GM21423 (cell line): Measurements from ENCODE around the gene DUOXA1.

ENCODE experiments used
- ATAC-seq: cut with Tn5 transposase; IDR thresholded peaks from one replicate; pipeline ENCODE4 v1.9.1; 2021; ENCODE audit warnings: mild to moderate bottlenecking, moderate library complexity; ENCODE audit not compliant: unreplicated experiment

Gene DUOXA1

DNA sequence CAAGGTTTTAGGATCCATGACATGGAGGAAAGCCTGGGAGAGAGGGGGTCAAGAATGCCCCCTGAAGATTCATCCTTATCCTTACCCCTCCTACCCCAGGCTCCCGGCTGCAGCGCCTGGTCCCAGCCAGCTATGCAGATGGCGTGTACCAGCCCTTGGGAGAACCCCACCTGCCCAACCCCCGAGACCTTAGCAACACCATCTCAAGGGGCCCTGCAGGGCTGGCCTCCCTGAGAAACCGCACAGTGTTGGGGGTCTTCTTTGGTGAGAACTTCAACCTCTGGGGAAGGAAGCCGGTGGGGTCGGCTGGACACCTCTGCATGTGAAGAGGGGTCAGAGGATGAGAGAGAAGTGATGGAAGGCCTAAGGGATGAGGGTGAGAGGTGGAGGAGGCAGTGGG lies 4.4 kb upstream of the DUOXA1 start:
- no peak for ATAC-seq

DNA sequence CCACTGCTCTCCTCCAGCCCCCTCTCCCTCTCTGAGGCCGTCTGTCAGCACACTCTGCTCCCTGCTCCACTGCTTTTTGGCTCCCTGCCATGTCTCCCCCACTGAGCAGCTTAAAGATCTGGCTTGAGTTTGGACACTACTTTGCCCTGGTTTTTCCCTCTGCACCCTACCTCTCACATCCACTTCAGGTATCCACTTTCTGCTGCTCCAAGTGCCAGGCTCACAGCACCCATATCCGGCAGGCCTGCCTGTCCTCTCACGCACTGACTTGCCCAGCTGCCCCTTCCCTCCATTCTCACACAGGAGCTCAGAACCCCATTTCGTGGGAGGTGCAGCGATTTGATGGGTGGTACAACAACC lies 3.9 kb upstream of the DUOXA1 start:
- ATAC-seq: no peak

DNA sequence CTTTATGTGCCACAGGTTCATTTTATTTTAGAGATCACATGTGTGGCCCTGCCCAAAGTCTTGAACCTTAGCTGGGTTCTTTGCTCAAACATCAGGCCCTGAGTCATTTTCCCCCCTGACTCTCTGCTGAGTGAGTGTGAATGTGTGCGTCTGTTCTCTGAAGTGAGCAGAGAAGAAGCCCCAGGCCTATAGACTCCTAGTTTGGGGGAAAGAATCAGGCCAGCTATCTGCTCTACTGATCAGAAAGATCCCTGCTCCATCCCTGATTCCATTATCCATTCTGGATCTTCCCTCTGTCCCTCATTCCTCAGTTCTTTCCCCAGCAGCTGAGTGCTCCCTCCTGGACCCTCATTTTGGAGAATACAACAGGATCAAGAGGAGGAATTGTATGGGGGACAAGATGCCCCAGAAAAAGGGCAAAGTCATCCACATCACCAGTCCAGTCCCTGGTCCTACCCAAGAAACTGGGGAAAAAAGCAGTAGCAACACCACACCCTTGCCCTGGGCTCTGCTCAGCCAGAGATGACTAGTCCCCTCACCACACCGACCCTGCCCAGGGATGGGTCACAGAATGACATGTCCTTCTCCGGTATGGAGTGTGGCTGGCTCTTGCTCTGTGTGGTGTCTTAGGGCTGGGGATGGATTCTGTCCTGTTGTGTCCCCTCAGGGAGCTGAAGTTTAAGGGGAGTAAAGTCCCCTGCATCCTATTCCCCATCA lies 3.3 kb upstream of the DUOXA1 start:
- ATAC-seq: no peak

DNA sequence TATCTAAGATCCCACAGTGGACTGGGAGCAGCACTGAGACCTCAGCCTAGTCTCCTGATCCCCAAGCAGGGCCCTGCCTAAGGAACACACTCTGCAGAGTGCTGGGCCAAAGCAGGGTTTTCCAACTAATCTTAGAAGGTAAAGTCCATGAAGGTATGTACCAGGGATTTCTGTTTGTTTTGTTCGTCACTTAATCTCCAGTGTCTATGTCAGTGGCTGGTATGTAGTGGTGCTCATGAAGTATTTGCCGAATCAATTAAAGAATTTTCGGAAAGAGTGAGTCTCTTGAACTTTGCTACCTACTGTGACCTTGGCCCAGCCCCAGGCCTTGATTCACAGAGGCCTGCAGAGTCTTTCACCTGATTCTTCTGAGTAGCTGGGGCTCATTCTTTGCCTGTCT lies 1.8 kb upstream of the DUOXA1 start:
- no peak for ATAC-seq

DNA sequence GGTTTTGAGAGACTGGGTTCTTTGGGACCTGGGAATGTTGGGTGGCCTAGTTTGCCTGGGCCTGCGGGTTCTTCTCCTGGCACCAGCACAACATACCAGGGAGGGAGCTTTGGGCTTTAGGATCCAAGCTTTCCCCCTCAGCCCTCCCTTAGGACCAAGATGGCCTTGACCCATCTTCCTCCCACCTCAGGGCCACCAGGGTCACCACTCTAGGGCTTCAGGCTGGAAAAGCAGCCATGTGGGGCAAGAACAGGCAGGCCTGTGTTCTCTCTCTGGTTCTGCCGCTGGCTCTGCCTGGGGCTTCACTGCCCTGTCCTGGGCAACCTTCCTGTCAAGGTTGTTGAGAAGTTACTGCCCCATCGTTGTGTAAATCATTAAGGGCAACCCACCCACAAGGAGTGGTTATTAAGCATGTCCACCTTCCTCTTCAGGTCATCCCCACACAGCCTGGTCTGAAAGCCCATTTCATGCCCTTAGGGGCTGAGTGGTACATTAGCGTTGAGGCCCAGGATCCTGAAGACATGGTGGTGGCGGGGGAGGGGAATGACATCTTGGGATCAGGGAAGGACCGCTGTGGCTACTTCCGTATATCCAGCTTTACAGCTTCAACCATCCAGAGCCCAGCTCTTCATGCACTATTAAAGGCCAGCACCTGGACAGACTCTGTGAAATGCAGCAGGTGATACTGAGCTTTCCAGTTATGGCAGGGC lies 767 bp upstream of the DUOXA1 start:
- ATAC-seq: no peak

DNA sequence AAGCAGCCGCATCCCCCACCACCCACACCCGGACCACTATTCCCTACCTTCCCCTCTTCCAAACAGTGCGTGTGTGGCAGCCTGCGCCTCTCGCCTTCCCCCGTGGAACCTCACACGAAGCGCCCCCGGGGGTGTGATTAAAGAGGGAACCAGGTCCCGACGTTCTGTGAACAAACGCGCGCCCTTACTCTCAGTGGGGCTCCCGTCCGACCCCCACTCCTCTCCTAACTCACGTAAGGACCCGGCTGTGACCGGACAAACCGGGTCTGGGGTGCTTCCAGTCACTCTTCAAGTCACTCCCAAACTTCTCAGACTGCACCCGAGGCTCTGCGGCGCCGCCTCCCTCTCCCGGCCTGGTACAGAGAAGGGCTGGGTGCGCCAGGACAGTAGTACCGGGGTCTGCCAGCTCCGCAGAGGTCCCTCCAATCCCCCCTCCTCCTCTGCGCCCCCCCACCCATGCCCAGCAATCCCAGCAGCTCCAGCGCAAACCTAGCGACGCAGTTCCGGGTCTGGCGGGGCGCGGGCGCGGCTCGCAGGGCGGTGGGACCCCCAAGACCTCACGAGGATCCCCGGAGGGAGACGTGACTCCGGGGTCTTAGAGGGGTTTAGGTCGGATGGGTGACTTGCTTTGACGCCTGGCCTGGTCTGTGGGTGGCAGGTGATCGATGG lies 574 bp downstream of the DUOXA1 start:
- ATAC-seq: no peak

DNA sequence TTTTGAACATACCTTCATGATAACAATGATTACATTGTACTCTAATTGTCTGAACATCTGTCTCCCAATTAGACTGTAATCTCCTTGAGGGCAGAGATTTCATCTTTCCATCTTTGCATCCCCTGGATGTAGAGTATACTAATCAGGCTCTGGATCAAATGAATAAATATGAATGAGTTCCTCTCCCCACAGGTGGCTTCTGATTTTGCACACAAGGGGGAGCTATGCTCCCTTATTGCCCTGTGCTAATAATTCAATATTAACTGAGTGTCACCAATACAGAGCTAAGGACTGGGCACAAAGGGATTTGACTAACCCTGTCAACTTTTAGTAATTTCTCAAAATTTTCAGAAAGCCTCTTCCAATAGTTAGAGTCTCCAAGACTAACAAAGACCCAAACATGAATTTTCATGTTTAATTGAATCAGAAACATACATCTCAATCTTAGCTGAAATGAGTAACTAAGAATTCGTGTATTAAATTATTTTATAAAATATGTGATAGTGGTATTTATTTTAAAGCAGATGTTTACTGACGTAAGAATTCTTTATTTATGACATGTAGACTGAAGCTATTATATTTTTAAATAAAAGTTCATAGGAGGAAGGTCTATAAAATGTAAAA lies 3.0 kb downstream of the DUOXA1 start:
- ATAC-seq: no peak

DNA sequence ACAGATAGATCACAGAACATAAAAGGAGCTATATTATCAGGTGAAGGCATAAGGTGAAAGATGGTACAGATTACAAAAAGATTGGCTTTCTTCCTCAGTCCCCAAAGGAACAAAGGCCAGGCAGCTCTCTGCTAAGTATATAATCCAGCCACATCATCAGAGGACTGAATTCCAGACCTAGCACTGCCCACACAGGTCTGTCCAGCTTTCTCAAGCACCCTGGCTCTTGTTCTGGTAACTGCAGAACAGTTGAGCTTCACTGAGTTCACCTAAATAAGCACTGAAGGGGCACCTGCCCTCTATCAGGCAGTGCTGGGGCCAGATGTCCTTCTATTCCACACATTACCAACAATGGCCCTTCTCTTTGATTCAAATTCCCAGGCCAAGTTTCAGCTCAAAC lies 6.3 kb downstream of the DUOXA1 start:
- ATAC-seq: no peak

DNA sequence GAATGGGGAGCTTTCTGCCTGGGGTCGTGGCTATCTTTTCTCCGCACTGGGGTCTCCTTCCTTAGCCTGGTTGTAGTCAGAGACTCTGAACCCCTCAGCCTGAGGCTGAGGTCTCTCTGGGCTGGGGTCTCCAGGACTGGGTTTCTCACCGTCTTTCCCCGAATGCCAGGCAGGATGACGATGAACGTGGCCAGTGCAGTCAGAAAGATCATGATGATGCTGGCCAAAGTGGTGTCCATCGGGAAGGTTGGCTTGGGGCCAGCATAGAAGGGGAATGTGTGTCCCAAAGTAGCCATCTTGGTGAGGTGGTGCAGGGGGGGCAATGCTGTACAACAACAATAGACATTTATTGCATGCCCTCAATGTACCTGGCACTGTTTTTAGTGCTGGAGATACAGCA lies 7.0 kb downstream of the DUOXA1 start:
- ATAC-seq: no peak

DNA sequence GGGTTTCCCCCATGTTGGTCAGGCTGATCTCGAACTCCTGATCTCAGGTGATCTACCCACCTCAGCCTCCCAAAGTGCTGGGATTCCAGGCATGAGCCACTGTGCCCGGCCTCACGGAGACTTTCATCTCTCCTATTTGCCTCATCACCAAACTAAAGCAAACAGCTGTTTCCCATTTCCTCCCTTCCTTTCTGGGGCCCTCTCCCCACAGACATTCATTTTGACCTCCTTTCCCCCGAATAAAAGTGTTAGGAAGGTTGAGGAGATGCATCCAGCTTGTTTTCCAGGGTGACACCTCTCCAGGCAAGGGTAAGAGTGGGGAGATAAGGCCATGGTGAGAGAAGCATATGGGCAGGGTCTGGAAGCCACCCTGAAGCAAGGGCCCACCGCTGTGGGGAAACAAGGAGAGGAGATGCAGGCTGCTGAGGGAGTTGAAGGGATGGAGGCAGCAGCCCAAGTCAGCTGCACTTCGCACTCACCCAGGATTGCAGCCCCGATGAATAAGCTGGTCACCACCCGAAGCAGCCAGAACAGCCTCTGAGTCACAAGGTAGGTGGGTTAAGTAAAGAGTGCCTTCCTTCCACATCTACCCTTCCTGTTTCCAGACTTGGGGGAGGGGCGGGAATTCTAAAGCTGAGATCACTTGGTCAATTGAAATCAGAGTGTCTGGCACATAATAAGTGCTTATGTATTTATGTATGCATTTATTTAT lies 7.8 kb downstream of the DUOXA1 start:
- ATAC-seq: no peak

DNA sequence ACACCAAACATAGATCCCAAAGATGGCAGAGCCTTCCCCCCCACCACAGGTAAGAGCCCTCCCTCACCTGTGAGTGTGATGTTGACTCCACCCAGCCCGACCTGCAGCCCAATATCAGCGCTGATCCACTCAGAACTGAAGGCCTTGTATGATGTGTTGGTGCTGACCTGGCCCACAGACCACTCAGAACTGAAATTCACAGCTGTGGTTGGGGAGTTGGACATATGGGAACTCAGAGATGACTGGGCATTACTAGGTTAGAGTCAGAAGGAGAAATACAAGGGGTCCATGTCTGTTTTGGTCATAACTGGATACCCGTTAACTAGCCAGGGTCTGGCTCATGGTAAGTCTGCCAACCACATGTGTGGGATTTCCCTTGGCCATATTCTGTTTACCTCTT lies 8.7 kb downstream of the DUOXA1 start:
- no peak for ATAC-seq

DNA sequence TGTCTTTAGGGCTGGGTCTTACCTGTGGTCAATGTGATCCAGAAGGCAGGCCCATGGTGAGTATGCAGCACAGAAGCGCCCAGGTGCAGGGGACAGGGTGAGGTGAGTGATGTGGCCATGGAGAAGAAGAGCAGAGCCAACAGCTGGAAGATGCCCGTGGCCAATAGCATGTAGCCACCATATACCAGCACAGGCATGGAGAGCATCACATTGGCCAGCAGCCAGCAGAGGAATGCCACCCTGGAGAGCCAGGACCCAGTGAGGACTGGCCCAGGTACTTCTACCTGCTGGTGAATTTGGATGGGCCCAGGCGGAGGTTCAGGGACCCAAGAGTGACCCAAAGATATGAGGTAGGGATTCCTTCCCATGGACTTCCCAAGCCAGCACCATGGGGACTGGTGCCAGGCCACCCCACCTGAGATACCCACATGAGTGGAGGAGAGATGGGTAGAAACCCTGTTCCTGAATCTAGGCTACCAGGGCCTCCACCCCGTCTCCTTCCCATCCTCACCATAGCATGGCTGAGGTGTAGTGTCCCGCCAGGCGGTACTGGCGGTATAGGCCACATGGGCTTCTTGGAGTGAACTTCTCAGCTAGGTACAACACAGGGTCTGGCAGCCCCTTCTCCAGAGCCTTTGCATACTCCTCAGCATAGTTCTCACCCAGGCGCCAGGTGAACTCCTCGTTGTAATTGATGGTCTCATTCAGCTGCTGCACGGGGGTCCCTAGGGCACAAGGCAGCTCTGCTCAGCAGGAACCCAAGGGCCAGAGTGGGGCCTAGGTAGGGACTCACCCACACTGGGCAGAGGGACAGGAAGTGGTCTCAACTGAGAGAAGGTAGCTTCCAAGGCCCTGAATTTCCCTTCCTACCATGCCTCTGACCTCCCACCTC lies 9.4 kb downstream of the DUOXA1 start:
- ATAC-seq: no peak

DNA sequence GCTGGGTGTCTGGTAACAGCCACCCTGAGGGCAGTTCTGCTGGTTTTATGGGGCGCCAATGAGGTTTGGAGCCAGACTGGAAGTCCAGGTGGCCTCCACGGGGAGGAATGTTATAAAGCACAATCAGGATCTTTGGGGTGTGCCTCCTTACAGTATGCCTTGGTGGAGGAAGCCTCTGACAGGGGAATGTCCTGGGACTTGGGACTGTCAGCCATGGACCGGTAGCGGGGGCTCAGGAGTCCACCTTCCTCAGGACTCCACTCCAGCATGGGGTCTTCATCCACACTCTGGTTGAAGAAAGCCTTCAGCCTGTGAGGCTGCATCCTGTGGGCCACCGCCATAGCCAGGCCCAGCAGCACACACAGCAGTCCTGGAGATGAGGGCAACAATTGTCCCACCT lies 10.7 kb downstream of the DUOXA1 start:
- ATAC-seq: no peak

DNA sequence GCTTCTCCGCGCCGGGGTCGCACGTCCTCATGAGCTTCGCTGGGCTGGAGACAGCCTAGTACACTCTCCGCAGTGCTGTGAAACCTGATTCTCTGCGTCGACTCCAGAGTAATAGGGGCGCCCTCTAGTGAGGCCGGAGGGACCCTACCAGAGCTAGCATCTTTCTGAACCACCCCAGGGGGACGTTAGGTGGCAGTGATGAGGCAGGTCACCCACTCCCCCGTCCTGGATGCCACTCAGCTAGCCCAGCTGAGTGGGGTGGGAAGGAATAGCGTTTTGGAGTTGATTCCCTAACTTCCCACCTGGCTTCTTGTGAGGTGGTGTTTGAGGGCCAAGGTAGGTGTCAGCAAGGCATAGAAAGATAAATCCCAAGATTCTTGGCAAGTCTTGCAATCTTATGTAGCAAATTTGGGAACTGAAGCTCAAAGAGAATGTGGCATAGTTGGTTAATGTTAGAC lies 11.5 kb downstream of the DUOXA1 start:
- ATAC-seq: peak; percentile 94

DNA sequence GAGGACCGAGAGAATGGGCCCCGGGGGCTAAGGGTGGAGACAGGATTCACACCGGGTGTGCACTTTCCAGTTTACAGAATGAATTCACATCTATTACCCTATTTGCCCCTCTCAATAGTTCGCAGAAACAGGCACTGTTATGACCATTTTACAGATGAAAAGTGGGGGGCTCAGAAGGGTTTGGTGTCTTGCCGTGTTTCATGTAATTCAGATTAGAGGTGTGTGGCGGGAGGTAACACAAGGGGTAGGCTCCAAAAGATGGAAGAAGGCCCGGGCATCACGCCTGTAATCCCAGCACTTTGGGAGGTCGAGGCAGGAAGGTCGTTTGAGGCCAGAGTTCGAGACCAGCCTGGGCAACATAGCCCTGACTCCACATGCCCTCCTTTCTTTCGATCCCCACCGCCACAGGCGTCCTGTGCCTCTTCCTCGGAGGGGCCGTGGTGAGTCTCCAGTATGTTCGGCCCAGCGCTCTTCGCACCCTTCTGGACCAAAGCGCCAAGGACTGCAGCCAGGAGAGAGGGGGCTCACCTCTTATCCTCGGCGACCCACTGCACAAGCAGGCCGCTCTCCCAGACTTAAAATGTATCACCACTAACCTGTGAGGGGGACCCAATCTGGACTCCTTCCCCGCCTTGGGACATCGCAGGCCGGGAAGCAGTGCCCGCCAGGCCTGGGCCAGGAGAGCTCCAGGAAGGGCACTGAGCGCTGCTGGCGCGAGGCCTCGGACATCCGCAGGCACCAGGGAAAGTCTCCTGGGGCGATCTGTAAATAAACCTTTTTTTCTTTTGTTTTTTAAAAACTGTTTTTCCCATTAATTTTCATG lies 12.2 kb downstream of the DUOXA1 start:
- ATAC-seq: peak; percentile 12

DNA sequence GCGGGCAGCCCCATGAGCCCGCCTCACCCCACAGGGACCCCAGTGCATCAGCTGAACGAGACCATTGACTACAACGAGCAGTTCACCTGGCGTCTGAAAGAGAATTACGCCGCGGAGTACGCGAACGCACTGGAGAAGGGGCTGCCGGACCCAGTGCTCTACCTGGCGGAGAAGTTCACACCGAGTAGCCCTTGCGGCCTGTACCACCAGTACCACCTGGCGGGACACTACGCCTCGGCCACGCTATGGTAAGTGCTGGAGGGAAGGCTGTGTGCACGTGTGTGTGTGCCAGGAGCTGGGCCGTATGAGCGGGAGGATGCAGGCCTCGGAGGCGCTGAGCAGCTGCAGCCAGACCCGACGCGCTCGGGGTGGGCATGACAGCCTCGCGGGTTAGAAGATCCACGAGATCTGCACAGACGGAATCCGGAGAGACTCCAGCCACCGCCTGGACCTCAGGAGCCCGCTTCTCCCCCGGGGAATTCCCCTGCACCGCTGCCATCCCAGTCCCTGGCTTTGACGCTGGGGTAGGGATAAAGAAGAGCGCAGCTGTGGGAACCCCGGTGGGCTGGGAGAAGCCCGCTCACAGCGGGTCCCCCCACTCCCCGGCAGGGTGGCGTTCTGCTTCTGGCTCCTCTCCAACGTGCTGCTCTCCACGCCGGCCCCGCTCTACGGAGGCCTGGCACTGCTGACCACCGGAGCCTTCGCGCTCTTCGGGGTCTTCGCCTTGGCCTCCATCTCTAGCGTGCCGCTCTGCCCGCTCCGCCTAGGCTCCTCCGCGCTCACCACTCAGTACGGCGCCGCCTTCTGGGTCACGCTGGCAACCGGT lies 13.0 kb downstream of the DUOXA1 start:
- ATAC-seq: no peak

DNA sequence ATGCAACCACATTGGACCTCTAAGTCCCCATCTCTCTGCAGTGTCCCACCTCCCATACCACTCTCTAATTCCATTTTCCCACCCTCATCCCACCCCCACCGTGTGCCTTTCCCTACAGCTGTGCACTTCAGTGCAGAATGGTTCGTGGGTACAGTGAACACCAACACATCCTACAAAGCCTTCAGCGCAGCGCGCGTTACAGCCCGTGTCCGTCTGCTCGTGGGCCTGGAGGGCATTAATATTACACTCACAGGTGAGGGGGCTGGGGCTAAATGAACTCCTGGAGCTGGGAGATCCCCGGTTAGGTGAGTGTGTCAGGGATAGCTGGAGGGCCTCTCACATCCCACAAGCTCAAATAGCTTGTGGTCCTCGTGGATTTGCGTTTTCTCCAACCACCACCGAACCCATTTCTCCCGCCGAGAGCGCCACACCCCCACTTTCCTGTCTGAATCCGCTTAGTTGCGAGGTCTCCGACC lies 13.6 kb downstream of the DUOXA1 start:
- ATAC-seq: no peak

DNA sequence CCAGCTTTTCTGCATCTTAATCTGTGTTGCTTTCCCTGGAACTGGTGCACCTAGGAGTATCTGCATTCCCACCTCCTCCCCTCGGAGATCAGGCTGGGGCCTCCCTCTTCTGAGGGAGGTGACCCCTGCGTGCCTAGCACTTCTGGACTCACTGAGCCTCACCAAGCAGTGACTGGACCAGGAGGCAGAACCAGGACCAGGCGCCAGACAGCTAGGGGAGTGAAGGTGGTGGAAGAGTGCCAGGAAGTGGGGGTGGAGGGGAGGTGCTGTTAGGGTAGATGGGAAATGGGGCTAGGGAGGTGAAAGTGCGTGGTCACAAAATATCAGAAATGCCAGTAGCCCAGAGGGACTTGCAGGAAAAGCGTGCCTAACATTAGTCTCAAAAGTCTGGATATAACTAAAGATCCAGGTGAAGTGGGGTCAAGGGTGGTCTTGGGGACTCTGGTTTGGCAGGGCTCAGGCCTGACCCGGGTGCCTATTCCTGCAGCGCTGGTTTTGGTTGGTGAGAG lies 14.3 kb downstream of the DUOXA1 start:
- no peak for ATAC-seq
